ENCODE data around the gene CBFA2T3.
"Not testable (repeated sequence)": the region's sequence is repeated elsewhere in the genome, so short reads cannot be mapped to it uniquely, and the experiment has no call there.

Gene CBFA2T3

GRCh38 chr16:88977018-88977811, at the start of gene CBFA2T3:
Gene CBFA2T3, minus strand, starts transcription at chr16:88977207. Its CDS starts 400 bp downstream, at chr16:88976807.
- DNase-seq, result no peak

- DNase-seq, result no peak
These were observed 49.2 kb upstream of the CBFA2T3 start for GRCh38 chr16:89026121-89026612.

- no peak for DNase-seq
These were observed 48.6 kb upstream of the CBFA2T3 start for GRCh38 chr16:89025636-89026035.

GRCh38 chr16:89024546-89025060, 47.6 kb upstream of the CBFA2T3 start:
- no peak for DNase-seq

DNA sequence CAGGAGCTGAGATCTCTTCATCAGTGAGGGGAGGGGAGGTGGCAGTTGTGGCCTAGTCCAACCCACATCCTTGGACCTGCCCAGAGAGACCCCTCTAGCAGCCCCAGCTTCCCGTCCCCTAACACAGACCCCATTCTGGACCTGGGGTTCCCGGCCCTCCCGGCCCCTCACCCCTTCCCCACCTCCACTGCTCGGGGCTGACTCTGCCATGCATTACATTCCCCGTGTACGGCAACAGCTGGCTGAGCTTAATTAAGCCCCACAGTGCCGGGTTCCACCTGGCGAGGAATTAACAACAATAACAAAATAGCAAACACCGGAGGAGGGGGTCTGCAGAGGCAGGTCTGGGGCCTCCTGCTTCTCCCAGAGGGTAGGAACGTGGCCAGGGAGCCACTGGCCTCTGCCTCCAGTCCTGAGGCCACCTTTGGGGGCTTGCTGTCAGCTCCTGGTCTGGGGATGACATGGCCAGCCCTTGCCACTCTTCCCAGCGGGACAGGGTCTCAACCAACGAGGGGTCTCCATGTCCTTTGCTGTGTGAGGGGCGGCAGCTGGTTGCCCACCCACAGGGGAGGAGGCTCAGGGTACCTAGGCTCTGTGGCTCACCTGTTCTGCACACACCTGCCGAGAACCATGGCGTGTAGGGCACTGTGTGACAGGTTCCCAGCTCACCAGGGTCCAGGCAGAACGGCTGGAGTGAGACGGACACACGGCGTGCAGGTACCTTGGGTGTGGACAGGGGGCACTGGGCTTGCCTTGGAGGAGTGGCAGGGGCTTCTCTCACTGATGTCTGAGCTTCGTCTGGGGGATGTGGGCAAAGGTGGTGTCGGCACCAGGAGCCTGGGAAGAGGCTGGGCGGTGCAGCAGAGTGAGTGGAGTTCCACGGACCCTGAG, 46.9 kb upstream of the CBFA2T3 start:
- DNase-seq, result no peak

GRCh38 chr16:89023151-89023551, 46.1 kb upstream of the CBFA2T3 start:
- DNase-seq, result no peak

DNA sequence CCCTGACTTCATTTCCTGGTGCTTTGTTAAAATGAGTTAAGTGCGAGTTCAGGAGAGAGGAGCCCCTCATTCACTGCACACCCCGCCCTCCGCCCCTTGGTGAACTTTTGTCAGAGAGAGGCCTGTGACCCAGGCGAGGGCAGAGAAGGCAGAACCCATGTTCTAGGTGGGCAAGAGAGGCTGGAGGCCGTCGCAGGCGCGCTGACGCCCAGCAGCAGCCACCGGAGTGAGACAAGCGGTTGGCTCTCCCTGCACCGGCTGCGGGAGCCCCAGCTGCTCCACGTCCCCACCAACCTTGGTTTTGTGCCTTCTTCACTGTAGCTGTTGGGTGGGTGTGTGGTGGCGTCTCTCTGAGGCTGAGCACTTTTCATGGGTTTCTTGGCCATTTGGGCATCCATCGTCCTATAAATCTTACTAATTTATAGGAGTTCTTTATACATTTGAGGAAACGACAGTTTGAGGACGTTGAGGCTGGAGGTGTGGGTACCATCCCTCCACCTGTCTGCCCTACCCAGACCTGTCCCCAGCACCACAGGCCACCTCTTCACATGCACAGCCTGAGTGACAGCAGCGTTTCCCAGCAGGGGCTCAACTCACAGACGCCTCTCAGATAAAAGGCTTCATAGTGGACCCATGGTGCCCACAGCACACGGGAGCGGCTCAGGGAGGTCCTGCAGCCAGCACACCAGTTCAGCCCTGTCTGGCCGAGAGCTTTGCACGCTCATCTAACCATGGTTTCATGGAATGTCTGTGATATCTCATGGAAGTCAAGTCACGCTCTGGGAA, 45.2 kb upstream of the CBFA2T3 start:
- DNase-seq, result no peak

DNA sequence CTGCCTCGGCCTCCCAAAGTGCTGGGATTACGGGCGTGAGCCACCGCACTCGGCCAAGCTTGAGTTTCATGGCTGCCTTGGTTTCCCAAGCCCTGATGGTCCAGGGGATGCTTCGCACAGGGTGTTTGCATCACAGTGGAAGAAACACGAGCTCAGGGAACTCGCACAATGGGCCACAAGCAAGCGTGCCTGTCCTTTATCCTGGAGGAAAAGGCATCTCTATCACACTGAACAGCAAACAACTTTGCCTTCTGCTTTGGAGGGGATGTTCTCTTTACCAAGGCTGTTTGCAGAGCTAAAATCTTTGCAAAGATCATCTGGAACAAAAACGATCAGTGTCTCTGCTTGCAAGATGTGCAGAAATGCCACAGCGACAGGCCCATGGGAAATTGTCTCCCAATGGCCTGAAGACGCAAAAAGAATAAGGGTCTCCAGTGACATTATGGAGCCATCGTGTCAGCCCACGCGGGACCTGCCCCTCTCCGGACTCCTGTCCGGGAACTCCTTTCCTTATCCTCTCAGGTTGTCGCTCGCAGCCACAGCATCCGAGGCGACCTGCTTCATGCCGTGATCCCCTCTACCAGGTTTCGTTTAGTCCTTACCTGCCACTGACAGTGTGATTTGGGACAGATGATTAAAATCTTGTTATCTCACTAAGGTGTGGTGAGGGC, 44.1 kb upstream of the CBFA2T3 start:
- DNase-seq, result no peak

DNA sequence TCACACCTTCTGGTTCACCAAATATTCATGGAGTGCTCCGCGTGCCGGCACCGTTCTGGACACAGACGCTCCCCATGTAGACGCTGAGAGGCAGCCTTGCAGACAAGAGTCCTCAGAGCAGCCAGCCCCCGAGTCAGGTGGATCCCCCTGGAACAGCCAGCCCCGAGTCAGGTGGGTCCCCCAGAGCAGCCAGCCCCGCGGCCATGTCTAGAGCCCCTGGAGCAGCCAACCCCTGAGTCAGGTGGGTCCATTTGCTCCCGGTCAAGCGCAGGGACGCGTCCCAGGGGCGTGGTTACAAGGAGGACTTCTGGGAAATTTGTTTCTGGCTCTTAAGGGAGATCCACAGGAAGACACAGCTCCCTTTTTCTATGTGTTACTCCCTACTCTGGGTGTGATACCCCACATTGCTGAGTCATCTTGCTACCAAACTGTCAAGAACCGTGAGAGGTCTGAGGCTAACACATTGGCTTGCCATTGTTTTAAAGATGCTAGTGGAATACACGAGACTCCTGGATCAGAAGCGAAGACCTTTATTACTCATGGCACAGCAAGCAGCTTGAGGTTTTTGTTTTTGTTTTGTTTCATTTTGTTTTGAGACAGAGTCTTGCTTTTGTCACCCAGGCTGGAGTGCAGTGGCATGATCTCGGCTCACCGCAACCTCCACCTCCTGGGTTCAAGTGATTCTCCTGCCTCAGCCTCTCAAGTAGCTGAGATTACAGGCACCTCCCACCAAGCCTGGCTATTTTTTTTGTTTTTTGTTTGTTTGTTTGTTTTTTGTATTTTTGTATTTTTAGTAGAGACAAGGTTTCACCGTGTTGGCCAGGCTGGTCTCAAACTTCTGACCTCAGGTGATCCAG, 43.3 kb upstream of the CBFA2T3 start:
- DNase-seq, result no peak

DNA sequence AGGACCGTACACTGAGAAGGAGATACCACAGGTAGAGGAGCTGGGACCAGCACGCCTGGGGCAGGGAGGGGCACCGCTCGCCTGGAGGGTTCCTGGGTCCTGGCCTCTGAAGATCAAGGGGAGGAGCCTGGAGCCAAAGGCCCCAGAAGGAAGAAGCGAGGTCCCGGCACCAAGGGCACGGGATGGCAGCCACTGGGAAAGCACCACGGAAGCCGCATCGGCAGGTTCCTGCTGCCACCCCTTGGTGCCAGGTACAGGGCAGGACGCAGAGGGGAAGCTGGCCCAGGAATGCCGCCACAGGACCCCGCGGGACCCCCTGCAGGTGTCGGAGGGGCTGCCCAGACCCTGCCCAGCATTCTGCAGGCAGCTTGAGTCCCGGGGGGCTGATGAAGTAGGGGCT, 42.5 kb upstream of the CBFA2T3 start:
- DNase-seq, result no peak

GRCh38 chr16:89018282-89019158, 41.5 kb upstream of the CBFA2T3 start:
- DNase-seq, result peak; percentile 35

DNA sequence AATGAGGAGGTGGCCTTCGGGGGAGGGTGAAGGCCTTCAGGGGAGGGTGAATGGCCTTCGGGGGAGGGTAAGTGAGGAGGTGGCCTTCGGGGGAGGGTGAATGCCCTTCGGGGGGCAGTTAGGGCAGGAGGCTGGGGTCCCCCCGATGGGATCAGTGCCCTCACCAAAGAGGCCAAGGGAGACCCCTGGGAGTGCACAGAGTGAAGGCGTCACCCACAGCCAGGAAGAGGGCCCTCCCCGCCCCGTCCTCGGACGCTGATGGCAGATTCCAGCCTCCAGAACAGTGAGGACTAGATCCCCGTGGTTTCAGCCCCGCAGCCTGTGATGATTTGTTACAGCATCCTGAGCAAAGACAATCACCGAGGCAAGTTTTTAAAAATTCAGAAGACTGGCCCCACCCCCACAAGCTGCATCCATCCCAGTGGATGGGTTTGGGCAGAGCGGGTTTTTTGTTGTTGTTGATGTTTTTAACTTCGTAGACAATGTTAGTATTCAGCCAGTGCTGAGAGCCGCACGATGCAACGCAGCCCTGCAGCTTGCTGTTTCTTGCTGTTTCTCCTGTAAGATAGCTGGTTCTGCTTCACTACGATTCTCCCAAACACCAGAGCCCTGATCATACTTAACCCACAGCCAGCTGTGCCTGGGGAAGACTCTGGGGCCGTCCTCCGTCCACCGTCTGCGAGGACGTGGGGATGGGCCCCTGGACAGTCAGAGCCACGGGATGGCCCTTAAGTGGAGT, 40.7 kb upstream of the CBFA2T3 start:
- DNase-seq, result no peak

DNA sequence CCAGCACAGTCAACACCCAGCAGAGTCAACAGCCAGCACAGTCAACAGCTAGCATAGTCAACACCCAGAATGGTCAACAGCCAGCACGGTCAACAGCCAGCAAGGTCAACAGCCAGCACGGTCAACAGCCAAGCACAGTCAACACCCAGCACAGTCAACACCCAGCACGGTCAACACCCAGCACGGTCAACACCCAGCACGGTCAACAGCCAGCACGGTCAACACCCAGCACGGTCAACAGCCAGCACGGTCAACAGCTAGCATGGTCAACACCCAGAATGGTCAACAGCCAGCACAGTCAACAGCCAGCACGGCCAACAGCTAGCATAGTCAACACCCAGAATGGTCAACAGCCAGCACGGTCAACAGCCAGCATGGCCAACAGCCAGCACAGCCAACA, 39.6 kb upstream of the CBFA2T3 start:
- DNase-seq, result not testable (repeated sequence)

- DNase-seq, result no peak
These were observed 38.4 kb upstream of the CBFA2T3 start for GRCh38 chr16:89015271-89015859.

- DNase-seq, result no peak
These were observed 37.6 kb upstream of the CBFA2T3 start for GRCh38 chr16:89014403-89015230.

DNA sequence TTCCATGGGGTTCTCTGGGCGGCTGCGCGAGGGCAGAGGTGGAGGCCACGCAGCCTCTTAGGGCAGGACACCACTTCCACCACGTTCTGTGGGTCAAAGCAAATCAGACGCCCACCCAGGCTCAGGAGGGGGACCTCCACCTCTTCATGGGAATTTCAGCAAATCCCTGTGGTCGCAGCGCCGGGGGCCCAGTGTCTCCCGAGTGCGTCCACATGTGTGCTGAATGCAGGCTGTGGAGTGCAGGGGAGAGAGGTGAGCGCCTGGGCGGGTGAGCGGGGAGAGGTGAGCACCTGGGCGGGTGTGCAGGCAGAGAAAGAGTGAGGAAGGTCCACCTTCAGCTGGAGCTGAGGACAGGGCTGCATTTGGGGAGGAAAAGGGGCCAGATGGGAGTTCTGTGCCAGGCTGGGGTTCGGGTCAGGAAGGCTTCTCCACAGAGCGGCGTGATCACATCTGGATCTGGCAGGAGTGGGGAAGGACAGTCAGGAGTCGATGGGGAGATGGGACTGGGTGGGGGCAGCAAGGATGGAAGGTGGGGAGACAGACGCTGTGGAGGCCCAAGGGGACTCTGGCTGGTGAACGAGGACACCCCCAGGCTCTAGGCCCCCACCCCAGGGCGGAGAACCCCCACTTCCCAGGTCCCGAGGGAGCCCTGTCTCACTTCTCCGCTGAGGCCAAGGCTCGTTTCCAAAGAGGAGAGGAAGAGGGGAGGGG, 36.8 kb upstream of the CBFA2T3 start:
- no peak for DNase-seq

DNA sequence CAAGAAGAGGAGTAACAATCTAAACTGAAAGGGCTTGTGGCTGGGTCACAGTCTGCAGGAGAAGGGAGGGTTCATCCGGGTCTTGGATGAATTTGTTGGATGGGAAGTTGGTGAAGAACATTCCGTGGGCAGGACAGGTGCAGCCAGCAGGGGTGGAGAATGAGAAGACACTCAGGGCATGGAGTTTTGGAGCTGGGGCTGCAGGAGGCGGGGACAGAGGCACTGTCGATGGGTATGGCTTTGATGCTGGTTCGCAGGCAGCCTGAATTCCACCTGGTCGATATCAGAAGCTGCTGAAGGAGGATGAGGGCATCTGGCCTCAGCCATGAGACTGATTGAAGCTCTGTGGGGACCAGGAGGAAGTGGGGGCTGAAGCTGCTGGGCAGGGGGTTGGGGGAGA, 36.1 kb upstream of the CBFA2T3 start:
- no peak for DNase-seq

Measured in fibroblast of skin of right quadriceps (primary cell).